Epithelial cell of proximal tubule (primary cell): Measurements from ENCODE around the gene SLC2A4RG. TPM values are rescaled to one million over a fixed set of nuclear protein-coding genes. Genes with fewer than 3 reads are reported as not detected.

ENCODE experiments used
- DNase-seq: peaks from one replicate; pipeline ENCODE4 v3.0.0-alpha.2; 2011; ENCODE audit warnings: low read depth
- H3K4me3 ChIP-seq: 2 replicates; pipeline ENCODE4 v1.5.1; 2011; ENCODE audit warnings: low read depth, mild to moderate bottlenecking, low read length
- CTCF ChIP-seq: conservative IDR thresholded peaks from 2 replicates; pipeline ENCODE4 v1.5.1; 2012; ENCODE audit warnings: low read depth, mild to moderate bottlenecking, low read length
- total RNA-seq: library from RNA; depleted of rRNA; stranded (reverse); fragments of >200 nt; gene quantifications from 2 replicates; pipeline ENCODE4 v1.2.3, GENCODE V29; 2015

The SLC2A4RG gene
- total RNA-seq, 1 donor from 2014 or later = 91.5 TPM

DNA sequence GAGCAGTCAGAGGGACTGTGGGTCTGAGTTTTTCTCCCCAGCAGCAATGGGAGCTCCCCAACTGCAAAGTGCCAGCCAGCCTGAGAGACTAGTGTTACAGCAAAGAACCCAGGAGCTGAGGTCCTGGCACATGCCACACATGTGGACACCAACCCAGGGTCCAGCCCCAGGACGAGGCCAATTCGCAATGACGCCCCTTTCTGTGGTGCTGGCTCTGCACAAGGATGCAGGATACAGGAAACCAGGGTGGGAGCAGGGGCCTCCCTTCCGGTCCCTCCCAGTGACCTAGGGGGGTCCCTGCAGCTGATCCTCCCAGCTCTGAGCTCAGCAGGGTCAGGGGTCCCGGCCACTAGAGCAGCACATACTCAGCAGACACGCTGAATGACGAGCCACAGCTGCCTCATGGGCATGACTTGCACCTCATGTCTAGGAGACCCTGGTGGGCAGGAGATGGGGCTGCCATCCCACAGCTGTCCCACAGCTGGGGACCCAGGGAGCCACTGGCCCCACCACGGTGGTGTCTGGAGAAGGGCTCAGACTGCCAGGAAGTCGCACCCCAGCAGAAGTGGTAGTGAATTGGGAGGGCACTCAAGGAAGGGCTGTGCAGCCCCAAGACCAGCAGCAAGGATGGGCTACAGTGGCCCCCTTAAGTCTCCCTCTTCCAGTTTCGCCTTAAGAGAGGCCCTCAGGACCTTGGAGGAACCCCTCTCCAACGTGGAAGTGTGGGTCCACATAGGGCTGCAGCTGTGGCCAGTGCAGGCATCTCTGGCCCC lies 35.4 kb upstream of the SLC2A4RG start:
- H3K4me3 ChIP-seq = no peak overlapping the region
- TF ChIP-seq CTCF = no peak
- no peak for DNase-seq

DNA sequence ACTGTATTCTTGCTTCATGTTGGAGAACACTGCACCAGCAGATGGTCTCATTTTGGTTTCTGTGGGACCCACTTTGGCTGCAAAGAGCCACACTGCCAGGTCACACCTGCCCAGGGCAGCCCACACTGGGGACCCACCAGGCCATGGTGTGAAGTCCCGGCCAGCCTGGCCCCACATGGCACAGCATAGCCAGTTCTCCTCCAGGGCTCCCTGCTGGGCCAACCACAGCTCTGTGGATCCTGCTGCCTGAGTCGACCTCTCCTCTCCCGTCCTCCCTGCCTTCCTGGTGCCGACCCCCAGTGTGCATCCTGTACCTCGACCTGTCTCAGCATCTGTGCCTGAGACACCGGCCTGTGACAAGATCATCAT lies 34.8 kb upstream of the SLC2A4RG start:
- H3K4me3 ChIP-seq = no peak overlapping the region
- no peak for DNase-seq
- no peak for TF ChIP-seq CTCF

- no peak overlapping the region for H3K4me3 ChIP-seq
- no peak for TF ChIP-seq CTCF
- DNase-seq = no peak
Measured at GRCh38 chr20:63705232-63706026, 34.1 kb upstream of the SLC2A4RG start.

DNA sequence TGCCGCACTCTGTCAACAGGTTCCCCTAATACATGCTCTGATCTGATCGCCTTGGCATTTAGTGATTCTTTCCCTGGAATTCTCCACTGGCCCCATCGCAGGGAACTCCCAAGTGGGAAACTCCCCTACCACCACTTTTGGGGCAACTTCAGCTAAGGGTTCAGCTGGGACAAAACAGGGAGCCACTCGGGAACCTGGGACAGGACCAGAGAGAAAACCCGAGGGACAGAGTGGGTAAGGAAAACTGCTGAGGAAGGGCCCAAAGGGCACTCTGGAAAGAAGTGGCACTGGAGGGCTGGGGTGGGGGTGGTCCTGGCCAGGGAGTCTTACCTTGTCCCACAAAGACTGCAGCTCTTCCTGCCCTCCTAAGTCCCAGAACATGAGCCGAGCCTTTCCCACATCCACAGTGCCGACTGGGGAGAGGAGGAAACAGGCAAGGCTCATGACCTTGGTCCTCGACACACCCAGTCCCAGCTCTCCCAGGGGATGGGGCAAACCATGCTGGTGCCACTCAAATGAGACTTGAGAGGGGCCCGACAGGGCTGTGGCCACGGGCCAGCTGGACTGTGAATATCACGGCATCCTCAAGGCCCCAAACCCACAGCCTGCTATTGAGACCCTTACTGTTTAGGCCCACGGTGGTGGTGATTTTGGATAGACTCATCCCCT lies 33.4 kb upstream of the SLC2A4RG start:
- no peak for DNase-seq
- TF ChIP-seq CTCF = no peak
- H3K4me3 ChIP-seq = peak overlapping the region; percentile 90

DNA sequence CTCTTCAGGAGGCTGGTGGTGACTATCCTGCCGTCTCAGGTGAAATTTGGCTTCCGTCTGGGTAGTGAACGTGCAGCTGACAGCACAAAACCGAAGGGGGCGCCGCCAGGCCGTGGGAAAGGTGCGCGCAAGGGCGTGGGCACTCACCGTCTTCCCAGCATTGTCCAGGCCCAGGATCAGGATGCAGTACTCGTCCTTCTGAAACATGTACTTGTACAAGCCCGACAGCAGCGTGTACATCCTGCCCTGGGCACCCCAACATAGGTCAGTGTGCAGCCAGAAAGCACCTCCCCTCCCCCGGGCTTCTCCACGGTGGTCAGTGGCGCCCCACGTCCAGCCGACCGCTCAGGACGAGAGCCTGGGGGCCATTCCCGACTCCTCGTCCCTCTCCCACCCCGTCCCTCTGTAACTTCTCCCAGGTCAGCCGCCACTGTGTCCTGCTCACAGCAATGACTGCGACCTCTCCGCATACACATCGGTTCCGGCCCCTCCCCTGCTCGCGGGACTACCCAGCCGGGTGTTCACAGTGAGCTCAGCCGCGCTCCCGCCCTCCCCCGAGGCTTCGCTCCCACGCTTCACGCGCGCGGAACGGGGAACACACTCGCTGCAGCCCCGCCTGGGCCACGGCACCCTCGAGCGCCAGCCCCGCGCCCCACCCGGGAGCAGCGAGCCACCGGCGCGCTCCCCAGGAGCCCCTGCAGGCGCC lies 32.6 kb upstream of the SLC2A4RG start:
- H3K4me3 ChIP-seq = peak overlapping the region; percentile 90
- DNase-seq = no peak
- TF ChIP-seq CTCF = peak; percentile 56

GRCh38 chr20:63707558-63708300 lies 31.8 kb upstream of the SLC2A4RG start, which contains the start of the genes ARFRP1 and ZGPAT:
Gene ARFRP1, minus strand, starts transcription at chr20:63707976. Its CDS starts 885 bp downstream, at chr20:63707091.
Gene ZGPAT, plus strand, starts transcription at chr20:63708039. Its CDS starts 542 bp downstream, at chr20:63708581.
- no peak for TF ChIP-seq CTCF
- DNase-seq = no peak

More at GRCh38 chr20:63707558-63708300, 31.8 kb upstream of the SLC2A4RG start, which contains the start of the genes ARFRP1 and ZGPAT:
- H3K4me3 ChIP-seq = peak within 1 kb of the TSS; percentile 90
